ENCODE data around the gene CAST.

CAST gene

GRCh38 chr5:96821260-96821916, 159.2 kb downstream of the CAST start:
- H3K27ac Mint-ChIP-seq = no peak overlapping the region
- peaks cover 37% of the 10 kb centered on the region for H3K4me1 Mint-ChIP-seq (ENCODE audit: low read depth)
- no peaks in the 10 kb centered on the region for H3K9me3 Mint-ChIP-seq

GRCh38 chr5:96822686-96823459, 160.7 kb downstream of the CAST start:
- H3K27ac Mint-ChIP-seq = no peak overlapping the region

More at GRCh38 chr5:96821260-96821916, 159.2 kb downstream of the CAST start:
- no peak overlapping the region for H3K4me3 Mint-ChIP-seq
- peaks cover 9% of the 10 kb centered on the region for H3K27me3 Mint-ChIP-seq (ENCODE audit: low read depth)
- no peaks in the 10 kb centered on the region for H3K36me3 Mint-ChIP-seq (ENCODE audit: low read depth)

GRCh38 chr5:96823900-96824380, 161.8 kb downstream of the CAST start:
- Mint-ChIP-seq H3K36me3 (ENCODE audit: low read depth) (no peaks in the 10 kb centered on the region), H3K4me3 (no peak overlapping the region), H3K4me1 (ENCODE audit: low read depth) (peaks cover 16% of the 10 kb centered on the region), H3K27ac (no peak overlapping the region), H3K9me3 (no peaks in the 10 kb centered on the region), H3K27me3 (ENCODE audit: low read depth) (peaks cover 18% of the 10 kb centered on the region)

More at GRCh38 chr5:96822686-96823459, 160.7 kb downstream of the CAST start:
- no peaks in the 10 kb centered on the region for H3K9me3 Mint-ChIP-seq
- H3K4me3 Mint-ChIP-seq = no peak overlapping the region
- peaks cover 18% of the 10 kb centered on the region for H3K27me3 Mint-ChIP-seq (ENCODE audit: low read depth)
- peaks cover 22% of the 10 kb centered on the region for H3K4me1 Mint-ChIP-seq (ENCODE audit: low read depth)
- H3K36me3 Mint-ChIP-seq (ENCODE audit: low read depth) = no peaks in the 10 kb centered on the region

Data from T-helper 1 cell treated with Interleukin-12 subunit alpha and Interleukin-12 subunit beta and Interleukin-4 antibody, amounts not matched to agents 30 μg/mL and 1 μg/mL, for 36 hours (primary cell).